Gastroesophageal sphincter (tissue), 3 donors: ENCODE measurements around the gene MXD1.

Experiments
- CTCF ChIP-seq, 4 experiments: fragments of 200-600 bp in 2 of 4; fragments of 450-650 bp in 2 of 4; sonication (generic) in 1 of 4; IDR thresholded peaks; one replicate each; pipeline ENCODE4 v1.5.1; 2017 to 2019; ENCODE audit warnings: antibody characterized with exemption in 4 of 4, mild to moderate bottlenecking in 2 of 4, moderate library complexity in 2 of 4
- POLR2AphosphoS5 ChIP-seq: sonication (generic); formaldehyde crosslinking; IDR thresholded peaks from one replicate; pipeline ENCODE4 v1.6.1; 2017; ENCODE audit warnings: antibody characterized with exemption

- TF ChIP-seq POLR2AphosphoS5 = no peak
- TF ChIP-seq CTCF (IDR thresholded peaks at IDR 0.05) = no peak
These were observed 25.6 kb upstream of the MXD1 start for GRCh38 chr2:69889302-69889701.
